Measurements from ENCODE around the gene GRB14.
A peak's percentile ranks its signal among the peaks of the same experiment; 100 is the strongest.
"Not testable (repeated sequence)": the region's sequence is repeated elsewhere in the genome, so short reads cannot be mapped to it uniquely, and the experiment has no call there.

The GRB14 gene

GRCh38 chr2:164485541-164485940, 135.7 kb downstream of the GRB14 start:
- DNase-seq = no peak

- DNase-seq = peak; percentile 14
Measured at GRCh38 chr2:164479460-164479859, 141.8 kb downstream of the GRB14 start.

- DNase-seq = no peak
Measured at GRCh38 chr2:164478205-164478604, 143.1 kb downstream of the GRB14 start.

- DNase-seq = no peak
Measured at GRCh38 chr2:164474873-164475272, 146.4 kb downstream of the GRB14 start.

- DNase-seq = no peak
Measured at GRCh38 chr2:164473021-164473420, 148.3 kb downstream of the GRB14 start.

- not testable (repeated sequence) for DNase-seq
Measured at GRCh38 chr2:164465047-164465446, 156.2 kb downstream of the GRB14 start.

- no peak for DNase-seq
Measured at GRCh38 chr2:164464376-164464775, 156.9 kb downstream of the GRB14 start.

- no peak for DNase-seq
Measured at GRCh38 chr2:164458792-164459191, 162.5 kb downstream of the GRB14 start.

- DNase-seq = no peak
Measured at GRCh38 chr2:164457271-164457670, 164.0 kb downstream of the GRB14 start.

GRCh38 chr2:164456619-164457018, 164.7 kb downstream of the GRB14 start:
- peak; percentile 15 for DNase-seq

GRCh38 chr2:164453656-164454305, 167.5 kb downstream of the GRB14 start:
- no peak for DNase-seq

GRCh38 chr2:164450278-164450677, 171.0 kb downstream of the GRB14 start:
- DNase-seq = no peak

- no peak for DNase-seq
Measured at GRCh38 chr2:164449706-164450105, 171.6 kb downstream of the GRB14 start.

GRCh38 chr2:164447660-164448059, 173.6 kb downstream of the GRB14 start:
- DNase-seq = no peak
